ENCODE results near the gene TET3.
A peak's percentile ranks its signal among the peaks of the same experiment; 100 is the strongest.

The TET3 gene

GRCh38 chr2:73987948-73988700 lies 3.4 kb downstream of the TET3 start:
- DNase-seq, result no peak

- DNase-seq, result no peak
Observed at GRCh38 chr2:73989972-73990371, 5.3 kb downstream of the TET3 start.

GRCh38 chr2:73990531-73990930 lies 5.8 kb downstream of the TET3 start:
- DNase-seq, result no peak

- no peak for DNase-seq
Observed at GRCh38 chr2:73992036-73992435, 7.3 kb downstream of the TET3 start.

GRCh38 chr2:73993376-73993775 lies 8.7 kb downstream of the TET3 start:
- DNase-seq, result no peak

GRCh38 chr2:73993778-73994177 lies 9.1 kb downstream of the TET3 start:
- no peak for DNase-seq

GRCh38 chr2:73994178-73994831 lies 9.6 kb downstream of the TET3 start:
- no peak for DNase-seq

- no peak for DNase-seq
Observed at GRCh38 chr2:73995810-73996209, 11.1 kb downstream of the TET3 start.

- no peak for DNase-seq
Observed at GRCh38 chr2:73997813-73998212, 13.1 kb downstream of the TET3 start.

GRCh38 chr2:73998451-73998850 lies 13.7 kb downstream of the TET3 start:
- DNase-seq, result peak; percentile 59

GRCh38 chr2:73998933-73999332 lies 14.2 kb downstream of the TET3 start:
- DNase-seq, result no peak

GRCh38 chr2:73999881-74000597 lies 15.3 kb downstream of the TET3 start:
- DNase-seq, result no peak

- no peak for DNase-seq
Observed at GRCh38 chr2:74000666-74001065, 16.0 kb downstream of the TET3 start.

GRCh38 chr2:74001121-74001520 lies 16.4 kb downstream of the TET3 start:
- DNase-seq, result no peak

GRCh38 chr2:74001781-74002504 lies 17.2 kb downstream of the TET3 start:
- DNase-seq, result no peak

- DNase-seq, result peak; percentile 77
Observed at GRCh38 chr2:74002505-74003421, 18.1 kb downstream of the TET3 start.

GRCh38 chr2:74003494-74004211 lies 18.9 kb downstream of the TET3 start:
- DNase-seq, result no peak

GRCh38 chr2:74004212-74005182 lies 19.8 kb downstream of the TET3 start:
- DNase-seq, result no peak

- no peak for DNase-seq
Observed at GRCh38 chr2:74005786-74006185, 21.1 kb downstream of the TET3 start.

- no peak for DNase-seq
Observed at GRCh38 chr2:74006459-74006858, 21.7 kb downstream of the TET3 start.

Data from CD4-positive, alpha-beta T cell treated with Interleukin-15 for 1 hour (primary cell).